Endothelial cell of umbilical vein (primary cell): ENCODE measurements around the gene PHAX. TPM values are rescaled to one million over a fixed set of nuclear protein-coding genes. Genes with fewer than 3 reads are reported as not detected.
A peak's percentile ranks its signal among the peaks of the same experiment; 100 is the strongest.

ENCODE experiments used
- BruUV-seq: library from RNA; stranded (reverse); fragments of 400-500 nt; replicated peaks from 2 replicates; lab custom pipeline; 2021; lab: Mats Ljungman, UMichigan
- CTCF ChIA-PET: fragments of 300-600, 350-600 bp; sonication (Branson Sonifier 250); formaldehyde crosslinking; loops from one replicate; lab custom pipeline; 2021; ENCODE audit warnings: antibody characterized with exemption, inconsistent platforms; lab: Charles Lee
- POLR2A ChIA-PET: fragments of 300-600, 350-600 bp; sonication (Branson Sonifier 250); formaldehyde crosslinking; loops from one replicate; lab custom pipeline; 2021; ENCODE audit warnings: antibody characterized with exemption, inconsistent platforms; lab: Charles Lee
- DNase-seq: peaks from one replicate; pipeline ENCODE4 v3.0.0-alpha.2; 2011; ENCODE audit warnings: low read depth, low spot score
- FAIRE-seq: peaks from 2 replicates; lab custom pipeline; 2011; peaks lifted over from hg19 to GRCh38; lab: Jason Lieb, UNC
- H2AFZ ChIP-seq: 2 replicates; pipeline ENCODE4 v1.6.0; 2012; ENCODE audit warnings: low read depth, low read length, control low read depth, inconsistent platforms
- H3K27ac ChIP-seq: 2 replicates; pipeline ENCODE4 v1.5.1; 2011; ENCODE audit warnings: low read depth, mild to moderate bottlenecking, control low read depth, low read length, moderate library complexity; ENCODE audit not compliant: insufficient read depth
- H3K27me3 ChIP-seq, 2 experiments: 2 replicates each; pipeline versions ENCODE4 v1.6.0 to v1.6.1; 2011; ENCODE audit warnings: low read length in 2 of 2, mixed read lengths in 1 of 2; ENCODE audit not compliant: control insufficient read depth in 2 of 2, insufficient read depth in 2 of 2
- H3K36me3 ChIP-seq, 2 experiments: 2 replicates in 1 of 2; 3 replicates in 1 of 2; pipeline ENCODE4 v1.5.1; 2011; ENCODE audit warnings: low read length in 2 of 2, mild to moderate bottlenecking in 1 of 2, moderate library complexity in 1 of 2; ENCODE audit not compliant: control insufficient read depth in 2 of 2, insufficient read depth in 2 of 2; ENCODE audit errors: extremely low read depth in 1 of 2
- H3K4me1 ChIP-seq: 3 replicates; pipeline ENCODE4 v1.5.1; 2011; ENCODE audit warnings: mild to moderate bottlenecking, low read length; ENCODE audit not compliant: control insufficient read depth, insufficient read depth; ENCODE audit errors: extremely low read depth
- H3K4me2 ChIP-seq: 2 replicates; pipeline ENCODE4 v1.6.1; 2011; ENCODE audit warnings: low read length, control low read depth, mixed read lengths; ENCODE audit not compliant: insufficient read depth
- H3K4me3 ChIP-seq, 3 experiments: fragments of 200-600 bp in 1 of 3; sonication (generic), shearing (Covaris generic) in 1 of 3; replicated peaks in 1 of 3; 2 replicates each; pipeline ENCODE4 v1.5.1; 2011 to 2016; ENCODE audit warnings: control low read depth in 3 of 3, low read length in 3 of 3, mild to moderate bottlenecking in 2 of 3, inconsistent platforms in 1 of 3, low read depth in 1 of 3, moderate library complexity in 1 of 3; ENCODE audit not compliant: insufficient read depth in 1 of 3
- H3K79me2 ChIP-seq: 2 replicates; pipeline ENCODE4 v1.6.0; 2012; ENCODE audit warnings: low read length, inconsistent platforms; ENCODE audit not compliant: control insufficient read depth, insufficient read depth
- H3K9ac ChIP-seq: replicated peaks from 2 replicates; pipeline ENCODE3; 2011; ENCODE audit warnings: low read length, control low read depth; ENCODE audit not compliant: insufficient read depth; ENCODE audit errors: extremely low read depth
- H3K9me1 ChIP-seq: replicated peaks from 3 replicates; pipeline ENCODE4 v1.6.0; 2011; ENCODE audit warnings: mild to moderate bottlenecking, low read length; ENCODE audit not compliant: control insufficient read depth, insufficient read depth; ENCODE audit errors: extremely low read depth
- H3K9me3 ChIP-seq: replicated peaks from 2 replicates; pipeline ENCODE4 v1.5.1; 2012; ENCODE audit warnings: low read length, inconsistent platforms; ENCODE audit not compliant: control insufficient read depth, insufficient read depth
- H4K20me1 ChIP-seq: replicated peaks from 2 replicates; pipeline ENCODE3; 2011; ENCODE audit warnings: mild to moderate bottlenecking, low read length; ENCODE audit not compliant: control insufficient read depth, insufficient read depth; ENCODE audit errors: extremely low read depth
- CTCF ChIP-seq, 2 donors: IDR thresholded peaks; 1 replicate in 1 of 2; 2 replicates in 1 of 2; pipeline ENCODE4 v1.5.1; 2011; ENCODE audit warnings: low read length in 2 of 2, mild to moderate bottlenecking in 2 of 2, moderate library complexity in 2 of 2, control low read depth in 1 of 2, inconsistent platforms in 1 of 2, low read depth in 1 of 2; ENCODE audit not compliant: insufficient read depth in 1 of 2; ENCODE audit errors: extremely low read depth in 1 of 2
- EZH2 ChIP-seq: IDR thresholded peaks from 2 replicates; pipeline ENCODE4 v1.6.1; 2012; ENCODE audit warnings: borderline replicate concordance, low read depth, mild to moderate bottlenecking, moderate library complexity, low read length, inconsistent platforms; ENCODE audit not compliant: severe bottlenecking
- FOS ChIP-seq: IDR thresholded peaks from 2 replicates; pipeline ENCODE4 v1.6.1; 2011; ENCODE audit warnings: mild to moderate bottlenecking, low read length, moderate library complexity, borderline replicate concordance; ENCODE audit not compliant: insufficient read depth
- GATA2 ChIP-seq: IDR thresholded peaks from 2 replicates; pipeline ENCODE4 v1.7.0; 2011; ENCODE audit warnings: low read depth, mild to moderate bottlenecking, moderate library complexity, mixed read lengths, low read length; ENCODE audit not compliant: insufficient read length, insufficient read depth
- JUN ChIP-seq: IDR thresholded peaks from 2 replicates; pipeline ENCODE4 v1.6.1; 2011; ENCODE audit warnings: borderline replicate concordance, low read depth; ENCODE audit not compliant: insufficient read length, insufficient read depth
- MAX ChIP-seq: IDR thresholded peaks from 2 replicates; pipeline ENCODE4 v1.6.1; 2011; ENCODE audit not compliant: insufficient read depth, insufficient read length
- MYC ChIP-seq: IDR thresholded peaks from one replicate; pipeline ENCODE4 v1.6.1; 2011; ENCODE audit warnings: mild to moderate bottlenecking, low read depth, low read length
- POLR2A ChIP-seq: IDR thresholded peaks from 2 replicates; pipeline ENCODE4 v1.6.1; 2012; ENCODE audit warnings: low read depth, mild to moderate bottlenecking, control low read depth, low read length
- POLR2AphosphoS5 ChIP-seq: IDR thresholded peaks from 2 replicates; pipeline ENCODE4 v1.6.1; 2012; ENCODE audit warnings: low read depth, mild to moderate bottlenecking, control low read depth, low read length, moderate library complexity; ENCODE audit not compliant: insufficient read depth
- dilution Hi-C: fragments of 300-500 bp; cut with MboI; formaldehyde crosslinking; loops from one replicate; pipeline ENCODE4 v1.15.0; 2019; ENCODE audit warnings: low sequenced_read_pairs; ENCODE audit not compliant: extremely low pct_ligation_motif_present
- intact Hi-C: fragments of 100-400 bp; cut with micrococcal nuclease; formaldehyde crosslinking; loops from one replicate; pipeline ENCODE4 v1.10.0; 2022
- polyA plus RNA-seq, 4 experiments: library from polyadenylated mRNA; depleted of rRNA in 3 of 4; stranded (reverse) in 3 of 4; unstranded in 1 of 4; fragments of >200 nt; gene quantifications; 2 replicates each; pipeline versions ENCODE4 v1.2.1 to v1.2.3, GENCODE V29; 2011 to 2012; ENCODE audit warnings: missing spikeins in 1 of 4
- total RNA-seq: library from RNA; stranded (reverse); gene quantifications from 2 replicates; pipeline ENCODE4 v1.2.3, GENCODE V29; 2021

PHAX gene
- total and polyA plus RNA-seq, 2 donors (not counting 3 experiments of a cell fraction or from before 2014, with no cell fraction given): 33.0 to 51.2 TPM

GRCh38 chr5:126595486-126596083 lies 5.2 kb upstream of the PHAX start:
- no peaks in the 10 kb centered on the region for H3K27me3 ChIP-seq
- peaks cover 2% of the 10 kb centered on the region for H3K79me2 ChIP-seq
- dilution Hi-C loops: no loop called here
- H2AFZ ChIP-seq: peak overlapping the region; percentile 72
- H3K36me3 ChIP-seq: no peaks in the 10 kb centered on the region
- FAIRE-seq (no peak), DNase-seq (no peak)
- TSS peak; percentile 57 for BruUV-seq
- H3K9me1 ChIP-seq: no peaks in the 10 kb centered on the region
- peak overlapping the region; percentile 59 for H3K9ac ChIP-seq
- H3K4me2 ChIP-seq: peak overlapping the region; percentile 41
- H3K4me1 ChIP-seq: peaks cover 32% of the 10 kb centered on the region
- no peaks in the 10 kb centered on the region for H3K9me3 ChIP-seq
- CTCF ChIA-PET: interaction anchor here (0.7 to 2.0 kb wide), 25 partner anchors 9 to 257 kb away, joined by 3 to 18 read pairs (median 5); partner anchors contain the start of gene GRAMD2B
- POLR2A ChIA-PET: interaction anchor here (0.7 kb wide), 1 partner anchor 45 kb away, joined by 5 read pairs; no protein-coding TSS in a partner anchor
- H3K4me3 ChIP-seq: peak overlapping the region in 2 of 3 experiments; percentile 24 to 58
- peak overlapping the region; percentile 68 for H3K27ac ChIP-seq
- no peaks in the 10 kb centered on the region for H4K20me1 ChIP-seq
- intact Hi-C loops: loop anchor here (1.0 to 2.0 kb wide), 5 partner anchors 51 to 1945 kb away; partner anchors contain the start of gene GRAMD2B
- TF ChIP-seq MAX (no peak), POLR2A (no peak), EZH2 (no peak), GATA2 (no peak), MYC (no peak), POLR2AphosphoS5 (no peak), JUN (no peak), CTCF (IDR thresholded peaks at IDR 0.05; ENCODE audit: extremely low read depth in 1 of 2, insufficient read depth in 1 of 2, low read depth in 1 of 2, low read length in 2 of 2) (no peak), FOS (no peak)
